ENCODE results near the gene GPR151. TPM values are rescaled to one million over a fixed set of nuclear protein-coding genes. Genes with fewer than 3 reads are reported as not detected.
"Not testable (repeated sequence)": the region's sequence is repeated elsewhere in the genome, so short reads cannot be mapped to it uniquely, and the experiment has no call there.

The GPR151 gene
- total and polyA plus RNA-seq, 4 donors: not detected

GRCh38 chr5:146560205-146560812 lies 44.3 kb upstream of the GPR151 start:
- no peak for TF ChIP-seq FOXA1 (IDR thresholded peaks at IDR 0.05)
- H3K27ac ChIP-seq (ENCODE audit: low read depth in 1 of 2, low read length in 2 of 2): no peak overlapping the region
- no peaks in the 10 kb centered on the region for H3K9me3 ChIP-seq (ENCODE audit: control insufficient read depth in 4 of 4, low read length in 3 of 4)
- H3K4me3 ChIP-seq (ENCODE audit: low read depth in 1 of 3, low read length in 3 of 3): no peak overlapping the region
- H3K4me1 ChIP-seq (ENCODE audit: control insufficient read depth in 4 of 4, insufficient read depth in 4 of 4, low read length in 3 of 4): no peaks in the 10 kb centered on the region
- H3K27me3 ChIP-seq (ENCODE audit: control insufficient read depth in 4 of 4, insufficient read depth in 4 of 4, low read length in 3 of 4): no peaks in the 10 kb centered on the region
- no peak for DNase-seq (ENCODE audit: low spot score)
- H3K9ac ChIP-seq (ENCODE audit: low read depth in 1 of 2, low read length in 2 of 2): no peak overlapping the region
- H3K36me3 ChIP-seq (ENCODE audit: control insufficient read depth in 4 of 4, insufficient read depth in 3 of 4, low read depth in 1 of 4, low read length in 3 of 4): no peaks in the 10 kb centered on the region
- 56% methylated on average over 3 of the region's 3 CpGs for WGBS

- not testable (repeated sequence) for H3K36me3 ChIP-seq (ENCODE audit: control insufficient read depth in 4 of 4, insufficient read depth in 3 of 4, low read depth in 1 of 4, low read length in 3 of 4); H3K9me3 ChIP-seq (ENCODE audit: control insufficient read depth in 4 of 4, low read length in 3 of 4); H3K4me1 ChIP-seq (ENCODE audit: control insufficient read depth in 4 of 4, insufficient read depth in 4 of 4, low read length in 3 of 4); H3K27me3 ChIP-seq (ENCODE audit: control insufficient read depth in 4 of 4, insufficient read depth in 4 of 4, low read length in 3 of 4); H3K27ac ChIP-seq (ENCODE audit: low read depth in 1 of 2, low read length in 2 of 2); H3K9ac ChIP-seq (ENCODE audit: low read depth in 1 of 2, low read length in 2 of 2); DNase-seq (ENCODE audit: low spot score); H3K4me3 ChIP-seq (ENCODE audit: low read depth in 1 of 3, low read length in 3 of 3)
- WGBS: 93% methylated on average over 4 of the region's 4 CpGs
Measured at GRCh38 chr5:146556884-146557283, 40.9 kb upstream of the GPR151 start.

- WGBS: 59% methylated on average over 3 of the region's 3 CpGs
- no peak for DNase-seq (ENCODE audit: low spot score)
- Histone ChIP-seq H3K9me3 (ENCODE audit: control insufficient read depth in 4 of 4, low read length in 3 of 4) (no peaks in the 10 kb centered on the region), H3K36me3 (ENCODE audit: control insufficient read depth in 4 of 4, insufficient read depth in 3 of 4, low read depth in 1 of 4, low read length in 3 of 4) (no peaks in the 10 kb centered on the region), H3K4me1 (ENCODE audit: control insufficient read depth in 4 of 4, insufficient read depth in 4 of 4, low read length in 3 of 4) (no peaks in the 10 kb centered on the region), H3K27me3 (ENCODE audit: control insufficient read depth in 4 of 4, insufficient read depth in 4 of 4, low read length in 3 of 4) (peaks cover 0 to 3% (median 0%) of the 10 kb centered on the region in 4 donors), H3K4me3 (ENCODE audit: low read depth in 1 of 3, low read length in 3 of 3) (no peak overlapping the region), H3K27ac (ENCODE audit: low read depth in 1 of 2, low read length in 2 of 2) (no peak overlapping the region), H3K9ac (ENCODE audit: low read depth in 1 of 2, low read length in 2 of 2) (no peak overlapping the region)
- TF ChIP-seq HNF4G (IDR thresholded peaks at IDR 0.05): no peak
- TF ChIP-seq ZBTB33 (IDR thresholded peaks at IDR 0.05): no peak
- no peak for TF ChIP-seq MAX (IDR thresholded peaks at IDR 0.05)
- no peak for TF ChIP-seq EGR1 (IDR thresholded peaks at IDR 0.05; ENCODE audit: low read depth in 2 of 2)
- TF ChIP-seq RAD21 (IDR thresholded peaks at IDR 0.05): no peak
- TF ChIP-seq GABPA (IDR thresholded peaks at IDR 0.05 in 1 of 2, conservative IDR thresholded peaks at IDR 0.05 in 1 of 2): no peak
- TF ChIP-seq HNF4A (conservative IDR thresholded peaks at IDR 0.05): no peak
- no peak for TF ChIP-seq RXRA (IDR thresholded peaks at IDR 0.05)
- no peak for TF ChIP-seq TAF1 (conservative IDR thresholded peaks at IDR 0.05)
- no peak for TF ChIP-seq YY1 (IDR thresholded peaks at IDR 0.05)
- no peak for TF ChIP-seq FOXA1 (IDR thresholded peaks at IDR 0.05)
- no peak for TF ChIP-seq REST (IDR thresholded peaks at IDR 0.05)
- no peak for TF ChIP-seq FOXA2 (IDR thresholded peaks at IDR 0.05)
- no peak for TF ChIP-seq NR2F2 (IDR thresholded peaks at IDR 0.05)
- TF ChIP-seq SP1 (IDR thresholded peaks at IDR 0.05): no peak
- TF ChIP-seq JUND (IDR thresholded peaks at IDR 0.05): no peak
- TF ChIP-seq ATF3 (IDR thresholded peaks at IDR 0.05): no peak
- TF ChIP-seq CTCF (IDR thresholded peaks at IDR 0.05; ENCODE audit: low read depth, low read length, missing input control): no peak
Measured at GRCh38 chr5:146553446-146553845, 37.5 kb upstream of the GPR151 start.

Measured in liver (tissue), 9 donors.